Activated CD8-positive, alpha-beta T cell treated with anti-CD3 and anti-CD28 coated beads, Interleukin-2, amount 10 ng/mL, durations not matched to agents 7 days and 5 days (primary cell): Measurements from ENCODE around the gene WNT7A. TPM values are rescaled to one million over a fixed set of nuclear protein-coding genes. Genes with fewer than 3 reads are reported as not detected.
A peak's percentile ranks its signal among the peaks of the same experiment; 100 is the strongest.
"Not testable (repeated sequence)": the region's sequence is repeated elsewhere in the genome, so short reads cannot be mapped to it uniquely, and the experiment has no call there.

Experiments used
- ATAC-seq: fragments of 150-1000 bp; cut with Tn5 transposase; one replicate; pipeline ENCODE4 v1.10.0; 2021; ENCODE audit warnings: moderate library complexity
- CTCF ChIA-PET: fragments of 350-600 bp; sonication (Branson Sonifier 250); formaldehyde crosslinking; loops from one replicate; lab custom pipeline; 2021; ENCODE audit warnings: antibody characterized with exemption; lab: Charles Lee
- POLR2A ChIA-PET: fragments of 350-600 bp; sonication (Branson Sonifier 250); formaldehyde crosslinking; loops from one replicate; lab custom pipeline; 2021; ENCODE audit warnings: antibody characterized with exemption; lab: Charles Lee
- DNase-seq: peaks from one replicate; pipeline ENCODE4 v3.0.0-alpha.2; 2020
- H3K27ac Mint-ChIP-seq: one replicate; pipeline ENCODE4 v1.8.0; 2021; ENCODE audit warnings: mild to moderate bottlenecking, mixed read lengths
- H3K27me3 Mint-ChIP-seq: one replicate; pipeline ENCODE4 v1.8.0; 2021; ENCODE audit warnings: low read depth, mixed read lengths
- H3K36me3 Mint-ChIP-seq: one replicate; pipeline ENCODE4 v1.8.0; 2021; ENCODE audit warnings: low read depth, mixed read lengths
- H3K4me1 Mint-ChIP-seq: one replicate; pipeline ENCODE4 v1.8.0; 2021; ENCODE audit warnings: low read depth, mixed read lengths
- H3K4me3 Mint-ChIP-seq: one replicate; pipeline ENCODE4 v1.8.0; 2021; ENCODE audit warnings: mild to moderate bottlenecking, mixed read lengths
- H3K9me3 Mint-ChIP-seq: one replicate; pipeline ENCODE4 v1.8.0; 2022; ENCODE audit warnings: mixed read lengths; ENCODE audit not compliant: insufficient read depth
- total RNA-seq, 2 experiments: library from RNA; stranded (reverse); gene quantifications; one replicate each; pipeline ENCODE4 v1.2.3, GENCODE V29; 2021

Gene WNT7A
- total RNA-seq = not detected

DNA sequence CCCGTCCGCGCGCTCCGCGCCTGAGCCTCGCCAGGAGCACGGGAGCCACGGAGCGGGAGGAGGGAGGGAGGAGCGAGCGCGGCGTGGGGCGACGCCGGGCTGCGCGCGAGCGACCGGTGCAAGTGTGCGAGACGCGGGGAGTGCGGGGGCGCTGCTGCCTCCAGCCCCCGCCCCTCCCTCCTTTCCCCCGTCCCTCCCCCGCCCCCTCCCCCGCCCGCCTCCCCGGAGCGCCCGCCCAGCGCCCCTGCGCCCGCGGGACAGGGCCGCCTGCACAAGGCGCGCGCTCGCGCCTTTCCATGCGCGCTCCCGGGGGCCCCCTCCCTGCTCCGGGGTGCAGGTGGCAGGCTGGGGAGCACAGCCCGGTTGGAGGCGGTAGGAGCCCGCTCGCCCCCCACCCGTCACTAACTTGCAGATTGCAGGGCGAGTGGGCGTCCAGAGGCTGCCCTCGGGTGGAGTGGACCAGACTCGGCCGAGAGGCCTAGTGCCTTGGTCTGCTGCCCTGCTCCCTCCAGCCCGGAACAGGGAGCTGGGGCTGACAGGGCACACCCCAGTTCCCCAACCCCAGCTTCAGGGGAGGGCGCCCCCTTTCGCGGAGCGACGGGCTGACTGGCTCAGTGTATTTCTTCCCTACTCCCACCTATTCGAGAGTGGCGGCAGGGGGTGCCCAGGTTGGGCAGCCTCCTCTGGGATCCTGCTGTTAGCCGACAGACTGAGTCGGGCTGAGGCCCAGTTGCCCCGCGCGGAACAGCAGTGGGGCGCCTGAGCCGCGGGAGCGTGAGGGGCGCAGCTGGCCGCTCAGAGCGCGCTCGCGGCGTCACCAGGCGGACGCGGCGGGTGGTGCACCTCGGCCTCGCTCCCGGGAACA, at the start of gene WNT7A:
Gene WNT7A, minus strand, starts transcription at position 126 of the 865 bp plus-strand sequence. CDS start 255 bp downstream, outside the sequence.
- POLR2A ChIA-PET = no interaction called here

DNA sequence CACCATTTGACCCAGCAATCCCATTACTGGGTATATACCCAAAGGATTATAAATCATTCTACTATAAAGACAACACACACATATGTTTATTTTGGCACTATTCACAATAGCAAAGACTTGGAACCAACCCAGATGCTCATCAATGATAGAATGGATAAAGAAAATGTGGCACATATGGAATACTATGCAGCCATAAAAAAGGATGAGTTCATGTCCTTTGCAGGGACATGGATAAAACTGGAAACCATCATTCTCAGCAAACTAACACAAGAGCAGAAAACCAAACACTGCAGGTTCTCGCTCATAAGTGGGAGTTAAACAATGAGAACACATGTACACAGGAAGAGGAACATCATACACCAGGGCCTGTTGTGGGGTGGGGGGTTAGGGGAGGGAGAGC, 48.9 kb upstream of the WNT7A start:
- H3K4me1 Mint-ChIP-seq, POLR2A ChIA-PET, H3K36me3 Mint-ChIP-seq, H3K27me3 Mint-ChIP-seq, H3K9me3 Mint-ChIP-seq, CTCF ChIA-PET, ATAC-seq, H3K4me3 Mint-ChIP-seq, H3K27ac Mint-ChIP-seq, DNase-seq: not testable (repeated sequence)

More for the DNA sequence above, at the start of gene WNT7A:
- peaks cover 83% of the 10 kb centered on the region for H3K27me3 Mint-ChIP-seq
- peaks cover 7% of the 10 kb centered on the region for H3K4me1 Mint-ChIP-seq
- no peaks in the 10 kb centered on the region for H3K36me3 Mint-ChIP-seq
- CTCF ChIA-PET = interaction anchor here (0.7 to 16.8 kb wide), 15 partner anchors 10 to 400 kb away, joined by 3 to 387 read pairs (median 5); partner anchors contain the start of gene HDAC11
- H3K27ac Mint-ChIP-seq = no peak within 1 kb of the TSS
- peak within 1 kb of the TSS; percentile 16 for H3K4me3 Mint-ChIP-seq
- ATAC-seq (peak; percentile 78), DNase-seq (peak; percentile 55)
- no peaks in the 10 kb centered on the region for H3K9me3 Mint-ChIP-seq

DNA sequence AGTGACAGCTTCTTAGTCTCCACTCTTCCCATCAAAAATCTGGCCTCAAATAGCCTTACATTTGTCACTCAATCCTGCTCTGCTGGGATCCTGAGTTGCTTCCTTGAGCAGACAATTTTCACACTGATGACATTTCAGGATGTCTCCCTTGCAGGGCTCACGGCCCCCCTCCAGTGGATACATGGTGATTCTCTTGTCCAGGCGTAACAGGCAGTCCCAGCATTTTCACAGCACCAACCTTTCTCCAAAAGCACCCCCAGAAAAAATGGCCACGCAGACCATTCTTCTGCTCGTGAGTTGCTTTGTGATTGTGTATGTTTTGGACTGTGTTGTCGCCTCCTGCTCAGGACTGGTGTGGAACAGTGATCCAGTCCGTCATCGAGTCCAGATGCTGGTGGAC, 47.4 kb upstream of the WNT7A start:
- Mint-ChIP-seq H3K4me1 (no peaks in the 10 kb centered on the region), H3K4me3 (no peak overlapping the region), H3K27ac (no peak overlapping the region), H3K27me3 (peaks cover 4% of the 10 kb centered on the region), H3K36me3 (no peaks in the 10 kb centered on the region), H3K9me3 (peaks cover 11% of the 10 kb centered on the region)
- CTCF ChIA-PET = no interaction called here
- POLR2A ChIA-PET = no interaction called here
- ATAC-seq (no peak), DNase-seq (no peak)

DNA sequence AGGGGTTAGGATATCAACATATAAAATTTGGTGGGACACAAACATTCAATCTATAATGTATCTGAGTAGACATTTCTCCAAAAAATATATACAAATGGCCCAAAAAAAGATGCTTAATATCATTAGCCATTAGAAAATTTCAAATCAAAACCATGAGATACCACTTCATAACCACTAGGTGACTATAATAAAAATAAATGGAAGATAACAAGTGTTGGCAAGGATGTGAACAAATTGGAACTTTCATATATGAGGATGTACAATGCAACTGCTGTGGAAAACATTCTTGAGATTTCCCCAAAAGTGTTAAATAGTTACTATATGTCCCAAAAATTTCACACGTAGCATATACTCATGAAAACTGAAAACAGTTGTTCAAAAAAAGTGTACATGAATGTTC, 36.5 kb upstream of the WNT7A start:
- ATAC-seq (no peak), DNase-seq (no peak)
- Mint-ChIP-seq H3K27me3 (peaks cover 3% of the 10 kb centered on the region), H3K9me3 (peaks cover 32% of the 10 kb centered on the region), H3K36me3 (no peaks in the 10 kb centered on the region), H3K27ac (no peak overlapping the region), H3K4me3 (no peak overlapping the region), H3K4me1 (no peaks in the 10 kb centered on the region)
- ChIA-PET POLR2A (no interaction called here), CTCF (no interaction called here)

DNA sequence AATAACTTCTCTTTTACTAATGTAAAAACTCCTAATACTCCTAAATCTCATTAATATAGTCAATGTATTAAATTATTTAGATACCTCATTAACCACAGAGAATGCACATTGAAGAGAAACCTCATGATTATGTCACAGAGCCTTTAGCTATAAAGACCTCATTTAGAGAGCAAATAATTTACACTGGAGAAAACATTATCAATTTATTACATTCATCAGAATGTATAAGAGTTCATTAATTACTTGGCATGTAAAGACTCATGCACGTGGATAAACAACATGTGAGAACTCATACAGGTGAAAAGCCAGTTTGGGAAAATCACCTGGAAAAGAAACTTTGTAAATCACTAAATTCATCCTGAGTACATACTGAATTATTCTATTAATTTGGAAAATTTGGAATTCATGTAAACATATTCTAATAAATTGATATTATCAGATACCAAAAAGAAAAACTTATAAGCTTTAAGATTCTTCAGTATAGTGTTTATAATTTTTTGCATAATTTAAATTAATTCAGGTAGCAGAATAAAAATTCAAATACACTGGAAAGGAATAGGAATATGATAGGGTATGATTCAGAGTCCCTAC, 22.9 kb upstream of the WNT7A start:
- ATAC-seq (no peak), DNase-seq (no peak)
- H3K9me3 Mint-ChIP-seq = peaks cover 50% of the 10 kb centered on the region
- no peaks in the 10 kb centered on the region for H3K4me1 Mint-ChIP-seq
- POLR2A ChIA-PET = no interaction called here
- CTCF ChIA-PET = interaction anchor here (0.8 kb wide), 1 partner anchor 18 kb away, joined by 4 read pairs; no protein-coding TSS in a partner anchor
- no peak overlapping the region for H3K4me3 Mint-ChIP-seq
- no peak overlapping the region for H3K27ac Mint-ChIP-seq
- H3K27me3 Mint-ChIP-seq = no peaks in the 10 kb centered on the region
- H3K36me3 Mint-ChIP-seq = peaks cover 14% of the 10 kb centered on the region

DNA sequence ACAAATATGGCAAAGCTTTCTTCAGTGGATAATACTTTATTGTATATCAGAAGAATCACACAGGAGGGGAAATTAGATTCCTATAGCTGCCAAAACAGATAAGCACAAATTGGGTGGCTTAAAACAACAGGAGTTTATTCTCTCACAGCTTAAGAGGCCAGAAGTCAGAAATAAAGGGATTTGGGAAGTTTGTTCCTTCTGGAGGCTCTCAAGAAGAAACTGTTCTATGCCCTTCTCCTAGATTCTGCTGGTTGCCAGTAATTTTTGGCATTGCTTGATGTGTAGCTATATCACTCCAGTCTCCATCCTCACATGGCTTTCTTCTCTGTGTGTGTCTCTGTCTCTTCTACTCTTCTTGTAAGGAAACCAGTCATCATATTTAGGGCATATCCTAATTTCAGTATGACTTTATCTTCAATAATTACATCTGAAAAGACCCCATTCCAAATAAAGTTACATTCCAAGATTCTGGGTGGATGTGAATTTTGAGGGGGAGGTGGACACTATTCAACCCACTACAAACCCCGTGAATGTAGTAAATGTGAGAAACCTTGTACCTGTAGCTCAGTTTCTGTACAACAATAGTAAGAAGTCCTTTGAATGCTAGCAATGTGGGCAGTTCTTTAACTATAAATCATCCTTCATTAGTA, 22.2 kb upstream of the WNT7A start:
- Mint-ChIP-seq H3K4me1 (no peaks in the 10 kb centered on the region), H3K36me3 (peaks cover 14% of the 10 kb centered on the region), H3K27ac (no peak overlapping the region), H3K9me3 (peaks cover 50% of the 10 kb centered on the region), H3K27me3 (no peaks in the 10 kb centered on the region), H3K4me3 (no peak overlapping the region)
- CTCF ChIA-PET = interaction anchor here (0.8 to 1.3 kb wide), 3 partner anchors 17 to 355 kb away, joined by 3 to 4 read pairs (median 3); no protein-coding TSS in a partner anchor
- POLR2A ChIA-PET = interaction anchor here (0.7 kb wide), 1 partner anchor 749 kb away, joined by 3 read pairs; the partner anchor contains the start of gene CCDC174
- DNase-seq (no peak), ATAC-seq (no peak)

DNA sequence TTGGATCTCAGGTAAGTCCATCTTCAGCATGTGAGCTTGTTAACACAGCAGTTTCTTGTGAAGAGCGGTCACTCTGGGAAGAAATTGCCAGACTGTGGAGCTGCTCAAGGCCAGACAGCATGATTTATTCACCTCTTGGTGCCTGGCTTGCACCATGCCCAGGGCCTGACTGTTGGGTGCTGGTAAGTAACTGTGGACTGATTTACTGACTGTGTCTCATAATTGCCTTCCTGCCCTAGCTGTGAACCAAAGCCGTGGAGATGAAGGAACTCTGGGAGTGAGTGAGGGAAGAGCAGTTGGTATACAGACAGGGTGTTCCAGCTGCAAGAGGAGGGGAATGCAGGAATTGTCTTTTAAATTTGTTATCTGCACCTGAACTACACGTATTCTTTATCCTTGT, 18.5 kb upstream of the WNT7A start:
- ATAC-seq = no peak
- DNase-seq = no peak
- H3K27ac Mint-ChIP-seq = no peak overlapping the region
- H3K9me3 Mint-ChIP-seq = peaks cover 28% of the 10 kb centered on the region
- H3K27me3 Mint-ChIP-seq = peaks cover 2% of the 10 kb centered on the region
- H3K4me3 Mint-ChIP-seq = no peak overlapping the region
- H3K4me1 Mint-ChIP-seq = peaks cover 18% of the 10 kb centered on the region
- CTCF ChIA-PET = interaction anchor here (1.2 to 3.7 kb wide), 2 partner anchors 217 to 308 kb away, joined by 3 to 47 read pairs; no protein-coding TSS in a partner anchor
- POLR2A ChIA-PET = no interaction called here
- H3K36me3 Mint-ChIP-seq = peaks cover 6% of the 10 kb centered on the region

DNA sequence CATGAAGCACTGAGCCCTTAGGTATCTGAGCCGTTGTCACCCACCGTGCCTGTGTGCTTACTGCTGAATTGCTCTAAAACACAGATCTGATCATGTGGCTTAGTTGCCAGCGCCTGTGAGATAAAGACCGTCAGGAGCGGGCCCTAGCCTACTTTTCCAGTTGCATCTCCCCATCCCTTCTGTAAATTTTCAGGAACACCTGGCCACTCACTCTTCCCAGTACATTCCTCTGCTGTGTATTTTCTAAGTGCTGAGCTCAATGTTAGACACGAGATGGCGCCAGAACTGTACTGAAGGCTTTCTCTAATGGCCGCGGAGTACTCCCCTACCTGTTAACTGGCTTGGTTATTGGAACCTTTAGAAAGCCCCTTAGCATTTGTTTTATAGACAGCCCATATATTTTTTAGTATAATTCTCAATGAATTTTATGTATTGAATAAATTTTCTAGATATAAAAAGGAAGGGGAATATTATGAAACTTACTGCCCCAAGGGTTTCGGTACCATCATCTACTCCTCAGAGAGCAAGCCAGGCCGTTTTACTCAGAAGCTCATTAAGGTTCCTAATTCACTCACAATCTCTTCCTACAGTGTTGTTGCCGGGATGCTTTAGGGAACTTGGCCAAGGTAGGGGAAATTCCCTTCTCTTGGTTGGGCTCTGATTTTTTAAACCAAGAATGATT, 16.7 kb upstream of the WNT7A start:
- peaks cover 22% of the 10 kb centered on the region for H3K9me3 Mint-ChIP-seq
- ATAC-seq (peak; percentile 24), DNase-seq (peak; percentile 78)
- peaks cover 21% of the 10 kb centered on the region for H3K4me1 Mint-ChIP-seq
- H3K27me3 Mint-ChIP-seq = peaks cover 2% of the 10 kb centered on the region
- peak overlapping the region; percentile 84 for H3K4me3 Mint-ChIP-seq
- H3K36me3 Mint-ChIP-seq = peaks cover 11% of the 10 kb centered on the region
- ChIA-PET POLR2A (interaction anchor here (1.0 to 1.6 kb wide), 2 partner anchors 228 to 282 kb away, joined by 5 to 11 read pairs; partner anchors contain the start of genes CHCHD4, LSM3, TMEM43 and XPC), CTCF (interaction anchor here (0.6 to 3.7 kb wide), 32 partner anchors 9 to 1025 kb away, joined by 3 to 47 read pairs (median 4); partner anchors contain the start of genes CHCHD4, LSM3, SLC6A6 and TMEM43)
- H3K27ac Mint-ChIP-seq = no peak overlapping the region

DNA sequence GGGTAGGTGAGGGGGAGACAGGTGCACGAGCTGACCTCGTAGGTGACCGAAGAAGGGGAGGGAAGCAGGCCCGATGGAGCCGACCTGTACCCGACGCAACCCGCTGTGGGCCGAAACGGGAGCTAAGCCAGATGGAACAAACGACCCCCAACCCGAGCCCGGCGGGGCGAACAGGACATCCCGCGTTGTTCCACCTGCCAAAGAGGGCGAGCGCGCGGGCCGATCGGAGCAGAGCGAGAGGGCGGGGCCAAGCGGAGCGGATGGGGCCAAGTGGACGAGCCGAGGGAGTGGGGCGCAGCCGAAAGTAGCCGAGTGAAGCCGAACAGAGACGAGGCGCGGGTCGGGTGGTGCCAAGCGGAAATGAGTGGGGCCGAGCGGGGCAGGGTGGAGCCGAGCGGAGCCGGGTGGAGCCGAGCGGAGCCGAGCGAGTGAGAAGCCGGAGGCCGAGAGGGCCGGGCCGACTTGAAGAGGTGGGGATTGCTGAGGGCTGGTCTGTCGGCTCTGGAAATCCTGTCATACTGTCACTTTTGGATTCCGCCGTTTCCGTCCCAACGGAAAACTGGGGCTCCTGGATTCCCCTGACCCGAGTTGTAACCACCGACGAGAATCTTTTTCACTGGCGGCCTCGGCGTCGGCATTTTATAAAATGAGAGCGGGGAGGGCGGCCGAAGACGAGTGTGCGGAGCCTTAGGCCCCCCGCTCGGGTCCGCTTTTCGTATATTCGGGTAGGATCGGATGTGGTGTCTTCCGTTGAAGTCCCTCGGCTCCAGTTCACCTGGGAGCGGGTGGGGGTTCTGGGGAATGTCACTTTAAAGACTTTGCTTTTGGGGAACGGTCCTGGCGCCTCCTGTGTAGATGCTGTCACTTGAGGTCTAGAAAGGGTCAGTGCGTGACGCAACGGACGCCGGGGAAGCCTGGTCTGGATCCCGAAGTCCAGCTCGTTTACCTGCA, 15.6 kb upstream of the WNT7A start:
- Mint-ChIP-seq H3K27me3 (peaks cover 2% of the 10 kb centered on the region), H3K36me3 (peaks cover 12% of the 10 kb centered on the region), H3K4me1 (peaks cover 33% of the 10 kb centered on the region), H3K9me3 (peaks cover 16% of the 10 kb centered on the region), H3K27ac (peak overlapping the region; percentile 81), H3K4me3 (peak overlapping the region; percentile 84)
- ATAC-seq (peak; percentile 99), DNase-seq (peak; percentile 98)
- ChIA-PET CTCF (interaction anchor here (0.8 to 3.7 kb wide), 17 partner anchors 10 to 566 kb away, joined by 3 to 47 read pairs (median 9); partner anchors contain the start of genes CHCHD4, LSM3, TMEM43 and WNT7A), POLR2A (interaction anchor here (0.6 to 1.6 kb wide), 3 partner anchors 18 to 255 kb away, joined by 3 to 11 read pairs (median 4); partner anchors contain the start of genes CHCHD4 and TMEM43)

DNA sequence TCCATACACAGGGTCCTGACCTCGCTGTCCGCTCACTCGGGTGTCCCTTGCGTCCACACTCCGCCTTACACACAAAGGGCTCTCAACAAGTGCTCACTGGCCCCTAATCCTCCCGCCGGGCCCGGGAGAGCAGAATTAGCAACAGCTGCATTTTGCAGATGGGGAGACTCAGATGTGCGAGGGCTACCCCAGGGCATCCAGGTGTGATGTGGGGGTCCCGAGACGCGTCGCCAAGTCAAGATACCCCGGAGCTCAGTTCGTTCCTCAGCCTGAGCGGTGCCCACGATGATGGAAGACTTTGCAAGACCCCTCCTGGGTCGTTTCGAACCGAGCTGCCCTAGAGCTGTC, 14.9 kb upstream of the WNT7A start:
- Mint-ChIP-seq H3K27ac (no peak overlapping the region), H3K4me1 (peaks cover 38% of the 10 kb centered on the region), H3K27me3 (peaks cover 2% of the 10 kb centered on the region), H3K9me3 (peaks cover 13% of the 10 kb centered on the region), H3K36me3 (peaks cover 14% of the 10 kb centered on the region), H3K4me3 (peak overlapping the region; percentile 84)
- ChIA-PET CTCF (interaction anchor here (1.0 to 3.7 kb wide), 5 partner anchors 9 to 240 kb away, joined by 3 to 47 read pairs (median 13); partner anchors contain the start of gene WNT7A), POLR2A (interaction anchor here (0.6 to 1.2 kb wide), 2 partner anchors 18 to 256 kb away, joined by 3 to 4 read pairs; no protein-coding TSS in a partner anchor)
- DNase-seq = no peak
- ATAC-seq = no peak
